ENCODE measurements around the gene TNFAIP6.
"Not testable (repeated sequence)": the region's sequence is repeated elsewhere in the genome, so short reads cannot be mapped to it uniquely, and the experiment has no call there.

The TNFAIP6 gene

DNA sequence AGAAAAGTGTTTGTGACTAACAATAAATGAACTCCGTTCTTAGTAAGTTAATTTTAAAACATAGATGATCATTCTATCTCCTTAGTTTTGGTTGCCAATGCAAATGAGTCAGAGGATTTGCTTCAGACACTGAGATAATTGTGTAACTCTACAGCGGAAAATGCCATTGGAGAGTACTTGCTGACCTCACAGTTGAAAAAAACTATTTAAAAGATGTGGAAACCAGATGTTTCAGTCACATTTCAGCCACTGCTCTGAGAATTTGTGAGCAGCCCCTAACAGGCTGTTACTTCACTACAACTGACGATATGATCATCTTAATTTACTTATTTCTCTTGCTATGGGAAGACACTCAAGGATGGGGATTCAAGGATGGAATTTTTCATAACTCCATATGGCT lies at the start of gene TNFAIP6:
Gene TNFAIP6 (plus strand): TSS at position 234 of the 400 bp plus-strand sequence. CDS start 75 bp downstream, at position 309.
- in situ Hi-C loops (cut with MboI; ENCODE audit: low sequenced_read_pairs), result no loop called here

- in situ Hi-C loops (cut with MboI; ENCODE audit: low sequenced_read_pairs), result not testable (repeated sequence)
These were observed 47.1 kb upstream of the TNFAIP6 start for GRCh38 chr2:151310313-151310712.

- in situ Hi-C loops (cut with MboI; ENCODE audit: low sequenced_read_pairs), result not testable (repeated sequence)
These were observed 45.0 kb upstream of the TNFAIP6 start for GRCh38 chr2:151312440-151312839.

GRCh38 chr2:151315381-151315903 lies 42.0 kb upstream of the TNFAIP6 start:
- in situ Hi-C loops (cut with MboI; ENCODE audit: low sequenced_read_pairs), result no loop called here

DNA sequence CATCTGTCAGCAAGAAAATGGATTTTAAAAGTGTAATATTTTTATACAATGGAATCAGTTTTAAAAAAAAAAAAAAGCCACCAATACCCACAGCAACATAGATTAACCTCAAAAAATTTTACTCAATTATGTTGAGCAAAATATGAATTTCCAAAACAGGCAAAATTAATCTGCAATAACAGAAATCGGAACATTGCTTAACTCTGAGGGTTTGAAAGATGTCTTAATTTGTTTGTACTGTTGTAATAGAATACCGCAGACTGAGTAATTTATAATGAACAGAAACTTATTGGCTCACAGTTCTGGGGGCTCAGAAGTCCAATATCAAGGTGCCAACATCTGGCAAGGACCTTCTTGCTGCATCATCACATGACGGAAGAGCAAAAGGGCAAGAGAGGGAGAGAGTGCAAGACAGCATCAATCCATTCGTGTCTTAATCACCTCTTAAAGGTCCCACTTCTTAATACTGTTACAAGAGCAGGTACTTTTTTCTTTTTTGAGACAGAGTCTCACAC lies 31.8 kb upstream of the TNFAIP6 start:
- in situ Hi-C loops (cut with MboI; ENCODE audit: low sequenced_read_pairs), result no loop called here

DNA sequence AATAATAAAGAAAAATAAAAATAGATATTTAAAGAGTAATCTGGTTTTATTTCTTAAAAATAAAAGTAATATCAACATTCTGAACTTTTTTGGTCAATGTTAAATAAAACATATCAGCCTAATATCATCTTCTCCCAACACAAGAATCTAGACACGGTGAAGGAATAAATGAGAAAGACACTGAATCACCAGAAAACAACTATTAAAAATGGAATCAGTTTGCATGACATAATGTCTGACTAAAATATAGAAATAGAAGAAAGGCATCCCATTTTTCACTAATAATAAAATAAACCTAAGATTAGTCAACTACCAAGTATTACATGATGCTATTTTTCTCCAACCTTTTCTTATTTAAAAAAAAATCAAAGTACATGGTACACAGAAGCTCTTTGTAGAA lies 30.8 kb upstream of the TNFAIP6 start:
- in situ Hi-C loops (cut with MboI; ENCODE audit: low sequenced_read_pairs), result no loop called here

DNA sequence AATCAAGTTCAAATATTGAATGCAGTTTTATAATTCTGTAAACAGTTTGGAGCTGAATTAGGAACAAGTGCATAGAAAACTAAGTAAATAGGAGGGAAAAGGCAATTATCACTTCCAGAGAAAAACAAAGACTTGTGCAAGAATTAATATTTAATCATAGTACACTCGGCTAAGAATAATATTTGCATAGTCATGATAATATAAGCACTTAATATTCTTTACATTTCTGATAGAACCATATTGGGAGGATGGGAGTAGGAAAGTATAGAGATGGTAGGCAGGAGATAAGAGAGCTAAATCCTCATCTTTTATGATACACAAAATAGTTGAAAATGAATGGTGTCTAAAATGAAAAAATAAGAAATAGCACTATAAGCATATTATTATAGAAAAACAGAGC lies 27.4 kb upstream of the TNFAIP6 start:
- in situ Hi-C loops (cut with MboI; ENCODE audit: low sequenced_read_pairs), result no loop called here

GRCh38 chr2:151333083-151333482 lies 24.3 kb upstream of the TNFAIP6 start:
- in situ Hi-C loops (cut with MboI; ENCODE audit: low sequenced_read_pairs), result no loop called here

DNA sequence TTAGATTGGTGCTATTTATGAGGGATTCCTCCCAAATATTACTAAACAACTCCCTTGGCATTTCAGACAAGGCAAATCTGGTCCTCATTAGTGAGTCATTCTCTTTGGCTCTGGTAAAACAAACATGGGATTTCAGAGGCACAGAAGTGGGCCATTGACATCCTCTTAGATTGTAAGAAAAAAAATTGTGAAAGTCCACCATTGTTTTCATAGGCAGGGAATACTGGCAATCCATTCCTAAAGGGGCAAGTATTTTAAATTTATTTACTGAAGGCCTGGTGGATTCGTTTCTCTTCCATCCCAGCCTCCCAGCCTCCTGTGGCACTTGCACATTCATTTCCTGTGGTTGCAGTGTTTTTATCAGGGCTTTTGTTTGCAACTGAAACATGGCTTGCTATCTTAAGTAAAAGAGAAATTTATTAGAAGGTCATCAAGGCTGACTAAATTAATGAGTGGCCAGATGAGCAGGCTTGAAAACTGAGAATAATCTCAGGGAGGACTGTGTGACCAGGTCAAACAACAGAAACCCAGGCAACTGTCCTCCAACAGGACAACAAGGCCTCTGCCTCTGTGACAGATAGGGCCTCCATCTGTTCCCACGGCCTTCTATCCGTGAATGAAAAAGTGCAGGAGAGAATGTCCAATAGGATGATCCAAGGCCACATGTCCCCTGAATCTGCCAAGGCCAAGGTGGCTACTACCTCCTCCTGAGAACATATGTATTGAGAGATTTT lies 23.1 kb upstream of the TNFAIP6 start:
- in situ Hi-C loops (cut with MboI; ENCODE audit: low sequenced_read_pairs), result no loop called here

GRCh38 chr2:151336863-151337371 lies 20.5 kb upstream of the TNFAIP6 start:
- in situ Hi-C loops (cut with MboI; ENCODE audit: low sequenced_read_pairs), result no loop called here

DNA sequence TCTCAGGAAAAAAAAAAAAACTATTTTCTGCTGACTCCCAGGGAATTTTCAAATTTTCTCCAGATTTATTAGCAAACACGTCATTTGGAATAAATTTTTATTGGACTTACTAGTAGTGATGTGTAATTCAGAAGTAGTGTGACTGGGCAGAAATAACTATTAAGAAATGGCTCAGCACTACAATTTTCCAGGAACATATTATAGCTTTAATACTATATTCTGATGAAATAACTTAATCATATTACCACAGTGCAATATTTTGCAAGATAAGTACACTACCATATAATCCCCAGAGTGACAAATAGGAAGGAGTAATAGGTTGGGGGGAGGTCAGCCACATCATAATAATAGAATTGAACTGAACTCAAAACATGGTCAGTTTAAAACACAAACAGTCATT lies 19.7 kb upstream of the TNFAIP6 start:
- in situ Hi-C loops (cut with MboI; ENCODE audit: low sequenced_read_pairs), result no loop called here

DNA sequence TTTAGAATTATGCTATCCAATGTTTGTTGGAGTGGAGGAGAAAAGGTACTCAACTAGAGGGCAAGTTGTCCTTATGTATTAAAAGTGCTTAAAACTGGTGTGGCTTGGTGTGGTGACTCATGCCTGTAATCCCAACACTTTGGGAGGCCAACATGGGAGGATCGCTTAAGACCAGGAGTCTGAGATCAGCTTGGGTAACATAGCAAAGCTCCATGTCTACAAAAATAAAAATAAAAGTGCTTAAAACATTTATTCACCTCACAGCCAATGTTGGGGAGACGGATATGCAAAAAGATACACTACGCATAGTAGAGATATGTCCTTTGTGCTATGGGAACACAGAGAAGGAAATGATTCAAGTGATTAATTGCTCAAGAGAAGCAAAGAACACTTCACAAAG lies 19.3 kb upstream of the TNFAIP6 start:
- in situ Hi-C loops (cut with MboI; ENCODE audit: low sequenced_read_pairs), result no loop called here

DNA sequence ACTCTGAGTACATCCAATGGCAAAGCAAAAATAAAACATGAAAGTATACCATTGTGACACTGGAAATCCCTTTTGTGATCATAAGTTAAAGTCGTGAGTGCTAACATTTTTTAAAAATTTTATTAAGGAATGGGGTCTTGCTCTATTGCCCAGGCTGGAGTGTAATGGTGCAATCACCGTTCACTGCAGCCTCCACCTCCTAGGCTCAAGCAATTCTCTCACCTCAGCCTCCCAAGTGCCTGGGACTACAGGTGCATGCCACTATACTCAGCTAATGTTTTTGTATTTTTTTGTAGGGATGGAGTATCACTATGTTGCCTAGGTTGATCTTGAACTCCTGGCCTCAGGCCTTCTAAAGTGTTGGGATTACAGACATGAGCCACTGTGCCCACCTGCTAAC lies 14.3 kb upstream of the TNFAIP6 start:
- in situ Hi-C loops (cut with MboI; ENCODE audit: low sequenced_read_pairs), result no loop called here

DNA sequence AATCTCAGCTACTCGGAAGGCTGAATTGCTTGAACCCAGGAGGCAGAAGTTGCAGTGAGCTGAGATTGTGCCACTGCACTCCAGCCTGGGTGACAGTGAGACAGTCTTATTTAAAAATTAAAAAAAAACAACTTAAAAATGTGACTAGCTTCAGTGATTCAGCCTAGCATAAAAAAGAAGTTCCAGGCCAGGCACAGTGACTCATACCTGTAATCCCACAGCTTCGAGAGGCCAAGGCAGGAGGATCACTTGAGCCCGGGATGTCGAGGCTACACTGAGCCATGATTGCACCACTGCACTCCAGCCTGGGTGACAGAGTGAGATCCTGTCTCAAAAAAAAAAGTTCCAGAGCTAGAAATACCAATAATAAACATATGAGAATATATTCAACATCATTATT lies 13.2 kb upstream of the TNFAIP6 start:
- in situ Hi-C loops (cut with MboI; ENCODE audit: low sequenced_read_pairs), result not testable (repeated sequence)

DNA sequence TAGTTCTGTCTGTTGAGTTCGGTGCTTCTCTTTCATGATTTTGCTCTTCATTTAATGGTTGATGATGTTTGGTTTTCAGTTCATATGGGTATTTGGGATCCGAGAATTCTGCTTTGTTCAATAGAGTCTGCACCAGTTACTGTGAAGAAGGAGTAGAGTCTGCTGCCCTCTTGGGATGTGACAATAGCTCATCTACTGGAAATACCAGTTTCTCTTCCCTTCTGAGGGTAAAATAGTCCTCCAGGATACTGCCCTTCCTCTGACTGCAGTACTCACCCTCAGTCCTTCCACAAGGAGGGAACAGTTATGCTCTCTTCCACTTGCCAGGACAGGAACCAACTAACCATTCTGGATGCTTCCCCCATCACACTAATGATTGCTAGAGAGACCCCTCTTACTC lies 12.5 kb upstream of the TNFAIP6 start:
- in situ Hi-C loops (cut with MboI; ENCODE audit: low sequenced_read_pairs), result no loop called here

DNA sequence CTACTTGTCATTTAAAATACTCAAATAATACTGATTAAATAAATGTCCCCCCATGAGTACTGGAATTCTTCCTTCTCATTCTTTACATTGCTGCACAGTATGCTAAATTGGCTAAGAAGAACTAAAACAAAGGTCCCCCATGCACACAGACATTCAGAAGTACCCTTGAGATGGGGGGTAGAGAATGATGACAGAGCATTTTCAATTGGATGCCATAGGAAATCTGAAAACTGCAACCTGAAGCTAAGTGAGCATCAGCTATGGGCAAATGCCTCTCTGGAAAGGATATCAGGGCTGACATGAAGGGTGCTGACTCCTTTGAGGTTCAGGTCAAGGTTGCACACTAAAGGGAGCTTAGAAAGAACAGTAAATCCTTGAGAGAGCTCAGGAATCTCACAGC lies 10.1 kb upstream of the TNFAIP6 start:
- in situ Hi-C loops (cut with MboI; ENCODE audit: low sequenced_read_pairs), result no loop called here

GRCh38 chr2:151347906-151348305 lies 9.5 kb upstream of the TNFAIP6 start:
- in situ Hi-C loops (cut with MboI; ENCODE audit: low sequenced_read_pairs), result no loop called here

DNA sequence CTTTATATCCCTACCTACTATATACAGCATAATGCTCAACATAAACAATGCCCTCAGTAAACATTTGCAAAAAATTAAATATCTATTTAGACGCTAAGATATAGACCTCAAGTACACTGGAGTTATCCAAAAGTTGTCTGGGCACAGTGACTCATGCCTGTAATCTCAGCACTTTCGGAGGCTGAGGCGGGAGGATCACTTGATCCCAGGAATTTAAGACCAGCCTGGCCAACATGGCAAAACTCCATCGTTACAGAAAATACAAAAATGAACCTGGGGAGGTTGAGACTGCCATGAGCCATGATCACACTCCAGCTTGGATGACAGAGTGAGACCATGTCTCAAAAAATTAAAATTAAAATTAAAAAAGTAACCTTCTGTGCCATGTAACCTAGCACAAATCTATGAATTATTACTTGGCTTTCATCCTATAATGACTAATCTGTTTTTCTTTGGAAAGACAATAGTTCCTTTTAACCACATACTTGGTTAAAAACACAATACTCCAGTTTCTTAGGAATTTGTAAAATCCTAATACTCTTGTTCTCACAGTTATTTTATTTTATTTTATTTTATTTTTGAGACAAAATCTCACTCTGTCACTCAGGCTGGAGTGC lies 6.7 kb upstream of the TNFAIP6 start:
- in situ Hi-C loops (cut with MboI; ENCODE audit: low sequenced_read_pairs), result no loop called here

GRCh38 chr2:151353995-151354394 lies 3.4 kb upstream of the TNFAIP6 start:
- in situ Hi-C loops (cut with MboI; ENCODE audit: low sequenced_read_pairs), result no loop called here

DNA sequence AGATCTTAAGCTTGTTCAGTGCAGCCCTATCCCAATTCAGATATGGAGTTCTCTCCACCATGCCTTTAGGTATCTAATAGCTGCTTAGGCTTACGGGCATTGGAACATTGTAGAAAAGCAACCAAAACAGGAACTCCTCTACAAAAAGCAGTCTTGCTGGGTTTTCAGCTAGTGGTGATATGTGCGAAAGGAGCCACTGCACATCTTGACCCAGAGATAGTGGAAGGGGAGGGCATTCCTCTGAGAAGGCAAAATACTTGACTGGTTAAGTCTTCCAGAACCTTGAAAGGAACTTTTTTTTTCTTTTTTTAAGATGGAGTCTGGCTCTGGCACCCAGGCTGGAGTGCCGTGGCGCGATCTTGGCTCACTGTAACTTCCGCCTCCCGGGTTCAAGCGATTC lies 2.6 kb upstream of the TNFAIP6 start:
- in situ Hi-C loops (cut with MboI; ENCODE audit: low sequenced_read_pairs), result no loop called here

DNA sequence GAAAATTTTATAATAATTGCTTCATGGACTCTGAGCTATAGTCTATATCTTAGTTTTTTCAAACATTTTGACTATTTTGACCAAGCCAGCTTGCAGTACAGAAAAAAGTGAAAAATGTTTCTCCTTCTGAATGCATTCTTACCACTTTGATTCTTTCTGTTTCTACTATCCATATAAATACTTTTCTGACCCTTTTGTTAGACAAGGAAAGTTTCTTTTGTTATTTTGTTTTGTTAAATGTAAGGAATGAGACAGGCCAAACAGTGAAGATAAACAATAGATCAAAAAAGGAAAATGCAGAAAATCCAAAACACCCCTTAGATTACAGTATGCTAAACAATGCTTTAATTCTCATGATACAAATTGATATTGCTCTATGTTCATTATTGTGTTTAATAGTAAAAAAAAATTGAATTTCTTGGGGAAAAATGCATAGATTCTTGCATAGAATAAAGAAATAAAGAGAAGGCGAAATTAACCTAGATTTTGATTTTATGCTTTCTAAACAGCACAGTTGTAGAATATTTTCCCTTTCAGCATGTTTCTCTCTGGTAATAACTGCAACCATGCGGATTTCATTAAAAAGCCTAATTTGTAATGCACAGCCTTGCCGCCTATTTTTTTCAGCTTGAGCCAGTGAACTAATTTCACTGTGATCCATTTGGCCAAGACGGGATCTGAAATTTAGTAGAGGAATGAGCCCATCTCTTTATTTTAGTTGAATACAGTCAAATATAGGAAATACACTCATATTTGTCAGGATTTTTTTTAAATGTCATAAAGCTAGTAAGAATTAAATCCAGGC lies 976 bp downstream of the TNFAIP6 start:
- in situ Hi-C loops (cut with MboI; ENCODE audit: low sequenced_read_pairs), result no loop called here

All from hTERT RPE-1 (cell line).